ENCODE data around the gene PRND.
"Not testable (repeated sequence)": the region's sequence is repeated elsewhere in the genome, so short reads cannot be mapped to it uniquely, and the experiment has no call there.

Gene PRND, protein sequence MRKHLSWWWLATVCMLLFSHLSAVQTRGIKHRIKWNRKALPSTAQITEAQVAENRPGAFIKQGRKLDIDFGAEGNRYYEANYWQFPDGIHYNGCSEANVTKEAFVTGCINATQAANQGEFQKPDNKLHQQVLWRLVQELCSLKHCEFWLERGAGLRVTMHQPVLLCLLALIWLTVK

DNA sequence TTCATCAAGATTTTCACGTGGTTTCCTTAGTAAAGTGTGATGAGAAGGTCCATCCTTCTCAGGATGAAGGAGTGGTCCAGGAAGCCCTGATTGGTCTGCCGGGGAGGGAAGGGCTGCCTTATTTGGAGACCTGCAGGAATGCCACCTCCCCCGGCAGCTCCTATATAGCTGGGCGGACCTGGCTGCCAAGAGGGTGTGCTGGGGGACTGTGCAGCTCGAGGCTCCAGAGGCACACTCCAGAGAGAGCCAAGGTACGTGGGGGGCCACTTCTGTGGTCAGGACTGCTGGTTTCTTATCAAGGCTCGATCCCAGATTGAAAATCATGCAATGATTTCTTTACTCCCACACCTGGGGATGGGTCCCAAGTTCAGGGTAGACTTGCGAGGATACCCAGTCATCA is at the start of gene PRND:
TSS of gene PRND (plus strand) at position 191 of the 400 bp plus-strand sequence. CDS start 2,643 bp downstream, outside the sequence.
- no peak for DNase-seq

GRCh38 chr20:4672948-4673347 is 48.8 kb upstream of the PRND start:
- DNase-seq = no peak

- no peak for DNase-seq
Measured at GRCh38 chr20:4673371-4674001, 48.2 kb upstream of the PRND start.

- no peak for DNase-seq
Measured at GRCh38 chr20:4674672-4675071, 47.0 kb upstream of the PRND start.

GRCh38 chr20:4677846-4678245 is 43.9 kb upstream of the PRND start:
- DNase-seq = no peak

DNA sequence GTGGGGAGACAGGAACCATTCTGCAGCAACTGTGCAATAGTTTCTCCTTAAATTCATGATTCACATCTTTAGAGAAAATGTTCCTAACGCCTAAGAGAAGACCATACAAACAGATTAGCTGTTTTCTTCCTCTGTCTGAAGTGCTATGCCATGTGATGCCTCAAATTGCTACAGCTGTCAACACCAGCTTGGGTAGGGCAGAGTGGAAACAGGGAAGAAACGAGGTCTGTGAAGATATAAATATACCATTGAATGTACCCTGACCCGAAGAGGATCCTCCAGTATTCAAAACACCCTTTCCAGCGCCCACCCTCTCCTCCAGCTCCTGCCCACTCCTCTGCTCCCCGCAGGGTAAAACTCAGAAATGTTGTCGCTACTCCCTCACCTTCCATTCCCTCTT is 40.3 kb upstream of the PRND start:
- no peak for DNase-seq

DNA sequence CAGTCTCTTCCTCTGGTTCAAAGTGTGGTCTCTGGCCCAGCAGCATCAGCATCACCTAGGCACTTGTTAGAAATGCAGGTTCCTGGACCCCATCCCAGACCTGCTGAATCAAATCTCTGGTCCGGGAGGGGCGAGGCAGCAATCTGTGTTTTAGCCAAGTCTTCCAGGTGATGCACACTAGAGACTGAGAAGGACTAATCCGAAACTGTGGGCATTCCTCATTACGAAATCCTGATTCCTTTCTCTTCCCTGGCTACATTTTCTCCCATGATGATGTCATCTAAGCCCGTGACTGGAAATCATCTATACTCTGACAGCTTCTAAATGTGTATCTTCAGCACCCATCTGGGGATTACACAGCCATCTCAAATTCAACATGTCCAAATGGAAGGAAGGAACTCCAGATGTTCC is 39.7 kb upstream of the PRND start:
- no peak for DNase-seq

- no peak for DNase-seq
Measured at GRCh38 chr20:4682682-4683081, 39.0 kb upstream of the PRND start.

GRCh38 chr20:4683261-4683660 is 38.4 kb upstream of the PRND start:
- no peak for DNase-seq

DNA sequence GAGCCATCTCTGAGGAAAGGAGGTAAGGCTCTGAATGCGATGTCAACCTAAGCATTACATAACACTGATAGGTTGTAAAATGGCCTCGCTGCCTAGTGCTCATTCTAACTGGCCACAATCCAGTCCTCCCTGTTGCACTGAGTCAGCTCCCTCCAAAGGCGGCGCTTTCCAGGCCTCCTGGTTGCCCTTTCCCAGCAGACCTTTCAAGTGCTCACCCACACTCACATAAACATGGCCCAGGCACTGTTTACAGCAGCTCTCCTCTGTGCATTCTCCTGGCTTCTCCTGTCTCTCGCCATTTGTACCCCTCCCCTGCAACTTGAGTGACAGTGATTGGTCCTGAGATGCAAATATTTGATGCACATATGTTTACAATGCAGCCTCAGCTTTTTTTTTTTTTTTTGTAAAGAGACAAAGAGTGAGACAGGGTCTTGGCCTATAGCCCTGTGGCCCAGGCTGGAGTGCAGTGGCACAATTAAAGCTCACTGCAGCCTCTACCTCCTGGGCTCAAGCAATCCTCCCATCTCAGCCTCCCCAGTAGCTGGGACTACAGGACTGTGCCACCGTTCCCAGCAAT is 36.8 kb upstream of the PRND start:
- DNase-seq = no peak

DNA sequence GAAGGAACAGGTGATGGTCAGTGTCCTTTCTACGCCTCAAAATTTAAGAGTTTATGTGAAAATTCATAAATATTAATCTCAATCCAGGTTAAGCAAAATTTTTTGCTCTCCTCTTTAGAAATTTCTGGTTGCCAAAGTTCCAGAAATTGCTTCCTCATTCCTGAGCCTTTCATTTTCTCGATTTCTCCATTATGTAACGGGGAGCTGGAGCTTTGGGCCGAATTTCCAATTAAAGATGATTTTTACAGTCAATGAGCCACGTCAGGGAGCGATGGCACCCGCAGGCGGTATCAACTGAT is 35.8 kb upstream of the PRND start:
- no peak for DNase-seq

- no peak for DNase-seq
Measured at GRCh38 chr20:4688305-4688704, 33.4 kb upstream of the PRND start.

DNA sequence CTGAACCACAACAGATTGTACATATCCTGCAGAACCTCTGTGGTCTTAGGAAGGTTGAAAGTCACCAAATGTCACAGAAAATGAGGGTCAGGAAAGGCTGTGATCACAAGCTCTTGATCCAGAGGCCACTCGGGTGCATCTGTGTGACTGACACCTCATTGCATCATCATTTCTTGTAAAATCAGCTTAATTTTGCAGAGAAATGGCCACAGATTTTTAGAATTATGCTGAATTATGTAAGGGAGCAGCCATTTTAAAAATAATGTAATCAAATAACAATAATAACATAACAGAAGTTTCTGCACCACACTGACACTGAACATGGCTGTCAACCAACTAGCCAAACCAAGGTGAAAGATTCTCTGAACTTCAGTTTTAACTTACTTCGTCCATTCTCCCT is 32.5 kb upstream of the PRND start:
- no peak for DNase-seq

GRCh38 chr20:4691753-4692152 is 30.0 kb upstream of the PRND start:
- DNase-seq = no peak

GRCh38 chr20:4694076-4694475 is 27.6 kb upstream of the PRND start:
- DNase-seq = no peak

DNA sequence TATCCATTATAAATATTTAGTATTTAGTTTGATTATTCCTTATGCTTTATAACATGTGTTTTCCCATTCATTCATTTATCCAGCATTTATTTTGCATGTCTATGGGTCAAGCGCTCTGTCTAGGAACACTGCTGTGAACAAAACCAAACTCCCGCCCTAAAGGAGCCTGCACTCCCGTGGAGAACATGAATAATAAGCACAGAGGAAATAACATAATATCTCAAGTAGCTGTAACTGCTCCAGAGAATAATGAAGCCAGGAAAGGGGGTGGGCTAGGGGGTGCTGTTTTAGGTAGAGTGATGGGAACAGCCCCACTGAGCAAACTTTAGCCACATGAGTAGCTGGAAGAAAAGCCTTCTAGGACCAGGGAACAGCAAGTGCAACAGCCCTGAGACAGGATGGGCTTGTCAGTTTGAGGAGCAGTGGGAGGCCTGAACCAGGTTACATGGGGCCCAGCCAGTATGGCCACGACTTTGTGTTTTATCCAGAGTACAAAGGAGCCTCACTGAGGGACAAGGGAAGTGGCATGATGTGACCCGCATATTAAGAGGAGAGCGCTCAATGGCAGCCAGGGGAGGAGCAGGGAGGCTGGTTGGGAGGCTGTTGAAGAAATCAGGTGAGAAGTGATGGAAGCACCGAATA is 24.4 kb upstream of the PRND start:
- no peak for DNase-seq

GRCh38 chr20:4697831-4698221 is 23.9 kb upstream of the PRND start:
- no peak for DNase-seq

GRCh38 chr20:4699216-4699615 is 22.5 kb upstream of the PRND start:
- DNase-seq = no peak

- no peak for DNase-seq
Measured at GRCh38 chr20:4699957-4700356, 21.8 kb upstream of the PRND start.

- DNase-seq = no peak
Measured at GRCh38 chr20:4702562-4703280, 19.0 kb upstream of the PRND start.

GRCh38 chr20:4703281-4703676 is 18.4 kb upstream of the PRND start:
- DNase-seq = no peak

GRCh38 chr20:4706941-4707340 is 14.8 kb upstream of the PRND start:
- DNase-seq = not testable (repeated sequence)

- DNase-seq = no peak
Measured at GRCh38 chr20:4708036-4708435, 13.7 kb upstream of the PRND start.

DNA sequence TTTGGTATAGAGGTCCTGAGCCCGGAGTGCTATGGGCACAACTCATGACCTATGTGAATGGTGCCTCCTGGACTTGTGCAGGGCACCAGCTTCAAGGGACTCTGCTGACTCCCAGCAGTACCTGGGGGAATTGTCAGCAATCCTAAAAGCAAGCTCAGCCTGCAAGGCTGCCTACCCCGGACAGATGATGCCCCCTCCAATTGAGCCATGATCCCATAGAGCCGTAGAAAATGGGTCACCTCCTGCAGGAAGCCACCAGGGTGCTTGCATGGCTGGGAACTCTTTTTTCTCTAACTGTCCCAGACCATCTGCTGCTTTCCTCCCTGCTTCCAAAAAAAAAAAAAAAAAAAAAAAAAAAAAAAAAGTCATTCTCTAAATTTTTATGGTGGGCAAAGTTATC is 12.9 kb upstream of the PRND start:
- DNase-seq = no peak
